Measurements from ENCODE around the gene PGM3. TPM values are rescaled to one million over a fixed set of nuclear protein-coding genes. Genes with fewer than 3 reads are reported as not detected.

Gene PGM3
- total and polyA plus RNA-seq, 2 donors (not counting 1 experiment from before 2014, with no cell fraction given): 6.9 to 24.5 TPM

- DNase-seq: no peak
- H3K4me1 Mint-ChIP-seq: no peaks in the 10 kb centered on the region
- H3K79me2 ChIP-seq (ENCODE audit: control insufficient read depth, insufficient read depth, low read length): no peaks in the 10 kb centered on the region
- H3K27me3 Mint-ChIP-seq: no peaks in the 10 kb centered on the region
- H3K36me3 ChIP-seq (replicated peaks in 1 of 2; ENCODE audit: control extremely low read depth in 1 of 2, control insufficient read depth in 1 of 2, extremely low read depth in 1 of 2, insufficient read depth in 2 of 2, low read length in 1 of 2): peaks cover 15 to 26% of the 10 kb centered on the region in 2 experiments
- H3K9me3 Mint-ChIP-seq (ENCODE audit: insufficient read depth): no peaks in the 10 kb centered on the region
- H3K4me3 Mint-ChIP-seq: no peak overlapping the region
- H2AFZ ChIP-seq (ENCODE audit: insufficient read depth, low read depth, low read length, poor library complexity, severe bottlenecking): no peak overlapping the region
- no peak overlapping the region for H3K27ac ChIP-seq (ENCODE audit: low read length in 2 of 2)
- no CpG with 5 or more reads among the region's 1 CpG for WGBS (ENCODE audit: insufficient coverage)
- intact Hi-C loops (cut with micrococcal nuclease): no loop called here
- no peak overlapping the region for H3K4me2 ChIP-seq (replicated peaks; ENCODE audit: low read depth, low read length, poor library complexity, severe bottlenecking)
- TF ChIP-seq EZH2 (IDR thresholded peaks at IDR 0.05; ENCODE audit: borderline replicate concordance, insufficient read depth, low read depth, low read length, poor library complexity, severe bottlenecking) (no peak), CTCF (IDR thresholded peaks at IDR 0.05) (no peak)
- no peaks in the 10 kb centered on the region for H3K4me1 ChIP-seq (ENCODE audit: control insufficient read depth in 2 of 2, insufficient read depth in 2 of 2, low read length in 2 of 2)
- no peaks in the 10 kb centered on the region for H3K27me3 ChIP-seq (replicated peaks in 1 of 4; ENCODE audit: control extremely low read depth in 1 of 4, control insufficient read depth in 3 of 4, insufficient read depth in 4 of 4, low read length in 3 of 4)
- ChIA-PET CTCF (interaction anchor here (1.1 kb wide), 1 partner anchor 87 kb away, joined by 3 read pairs; the partner anchor contains the start of gene UBE3D), POLR2A (no interaction called here)
- H3K4me3 ChIP-seq (ENCODE audit: control extremely low read depth in 1 of 5, extremely low read depth in 1 of 5, insufficient read depth in 1 of 5, low read depth in 2 of 5, low read length in 4 of 5): no peak overlapping the region
- no peaks in the 10 kb centered on the region for H4K20me1 ChIP-seq (ENCODE audit: control insufficient read depth, insufficient read depth, low read length, poor library complexity, severe bottlenecking)
- ATAC-seq (ENCODE audit: low read depth): no peak
- H3K9me3 ChIP-seq (ENCODE audit: control extremely low read depth in 1 of 3, control insufficient read depth in 2 of 3, insufficient read depth in 1 of 3, low read length in 2 of 3): no peaks in the 10 kb centered on the region
- H3K27ac Mint-ChIP-seq: no peak overlapping the region
- H3K9ac ChIP-seq (ENCODE audit: low read length): no peak overlapping the region
Observed at GRCh38 chr6:83152913-83153312, 40.2 kb downstream of the PGM3 start.

- Histone ChIP-seq H3K4me1 (ENCODE audit: control insufficient read depth in 2 of 2, insufficient read depth in 2 of 2, low read length in 2 of 2) (no peaks in the 10 kb centered on the region), H3K27me3 (replicated peaks in 1 of 4; ENCODE audit: control extremely low read depth in 1 of 4, control insufficient read depth in 3 of 4, insufficient read depth in 4 of 4, low read length in 3 of 4) (no peaks in the 10 kb centered on the region), H3K36me3 (replicated peaks in 1 of 2; ENCODE audit: control extremely low read depth in 1 of 2, control insufficient read depth in 1 of 2, extremely low read depth in 1 of 2, insufficient read depth in 2 of 2, low read length in 1 of 2) (peaks cover 16 to 30% of the 10 kb centered on the region in 2 experiments), H2AFZ (ENCODE audit: insufficient read depth, low read depth, low read length, poor library complexity, severe bottlenecking) (no peak overlapping the region), H3K27ac (ENCODE audit: low read length in 2 of 2) (no peak overlapping the region), H3K79me2 (ENCODE audit: control insufficient read depth, insufficient read depth, low read length) (no peaks in the 10 kb centered on the region), H3K4me3 (ENCODE audit: control extremely low read depth in 1 of 5, extremely low read depth in 1 of 5, insufficient read depth in 1 of 5, low read depth in 2 of 5, low read length in 4 of 5) (no peak overlapping the region), H3K4me2 (replicated peaks; ENCODE audit: low read depth, low read length, poor library complexity, severe bottlenecking) (no peak overlapping the region), H4K20me1 (ENCODE audit: control insufficient read depth, insufficient read depth, low read length, poor library complexity, severe bottlenecking) (no peaks in the 10 kb centered on the region), H3K9me3 (ENCODE audit: control extremely low read depth in 1 of 3, control insufficient read depth in 2 of 3, insufficient read depth in 1 of 3, low read length in 2 of 3) (no peaks in the 10 kb centered on the region), H3K9ac (ENCODE audit: low read length) (no peak overlapping the region)
- no peak overlapping the region for H3K4me3 Mint-ChIP-seq
- no peak for TF ChIP-seq CTCF (IDR thresholded peaks at IDR 0.05)
- TF ChIP-seq EZH2 (IDR thresholded peaks at IDR 0.05; ENCODE audit: borderline replicate concordance, insufficient read depth, low read depth, low read length, poor library complexity, severe bottlenecking): no peak
- no peak overlapping the region for H3K27ac Mint-ChIP-seq
- ChIA-PET POLR2A (no interaction called here), CTCF (no interaction called here)
- H3K9me3 Mint-ChIP-seq (ENCODE audit: insufficient read depth): no peaks in the 10 kb centered on the region
- intact Hi-C loops (cut with micrococcal nuclease): no loop called here
- H3K4me1 Mint-ChIP-seq: no peaks in the 10 kb centered on the region
- DNase-seq (no peak), ATAC-seq (ENCODE audit: low read depth) (no peak)
- no CpG with 5 or more reads among the region's 2 CpGs for WGBS (ENCODE audit: insufficient coverage)
- H3K27me3 Mint-ChIP-seq: no peaks in the 10 kb centered on the region
Observed at GRCh38 chr6:83151114-83151513, 42.0 kb downstream of the PGM3 start.
